GM12872 (cell line): ENCODE measurements around the gene SPAG17.
A peak's percentile ranks its signal among the peaks of the same experiment; 100 is the strongest.

Experiments used
- TF ChIP-seq, protein P1 (sequence below): IDR thresholded peaks from 3 replicates; pipeline ENCODE4 v1.5.1; 2011; ENCODE audit warnings: low read depth, mild to moderate bottlenecking, low read length, moderate library complexity; ENCODE audit not compliant: insufficient read depth

SPAG17 gene

GRCh38 chr1:117976381-117976780, 208.6 kb downstream of the SPAG17 start:
- TF ChIP-seq, protein P1, sequence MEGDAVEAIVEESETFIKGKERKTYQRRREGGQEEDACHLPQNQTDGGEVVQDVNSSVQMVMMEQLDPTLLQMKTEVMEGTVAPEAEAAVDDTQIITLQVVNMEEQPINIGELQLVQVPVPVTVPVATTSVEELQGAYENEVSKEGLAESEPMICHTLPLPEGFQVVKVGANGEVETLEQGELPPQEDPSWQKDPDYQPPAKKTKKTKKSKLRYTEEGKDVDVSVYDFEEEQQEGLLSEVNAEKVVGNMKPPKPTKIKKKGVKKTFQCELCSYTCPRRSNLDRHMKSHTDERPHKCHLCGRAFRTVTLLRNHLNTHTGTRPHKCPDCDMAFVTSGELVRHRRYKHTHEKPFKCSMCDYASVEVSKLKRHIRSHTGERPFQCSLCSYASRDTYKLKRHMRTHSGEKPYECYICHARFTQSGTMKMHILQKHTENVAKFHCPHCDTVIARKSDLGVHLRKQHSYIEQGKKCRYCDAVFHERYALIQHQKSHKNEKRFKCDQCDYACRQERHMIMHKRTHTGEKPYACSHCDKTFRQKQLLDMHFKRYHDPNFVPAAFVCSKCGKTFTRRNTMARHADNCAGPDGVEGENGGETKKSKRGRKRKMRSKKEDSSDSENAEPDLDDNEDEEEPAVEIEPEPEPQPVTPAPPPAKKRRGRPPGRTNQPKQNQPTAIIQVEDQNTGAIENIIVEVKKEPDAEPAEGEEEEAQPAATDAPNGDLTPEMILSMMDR = no peak

DNA sequence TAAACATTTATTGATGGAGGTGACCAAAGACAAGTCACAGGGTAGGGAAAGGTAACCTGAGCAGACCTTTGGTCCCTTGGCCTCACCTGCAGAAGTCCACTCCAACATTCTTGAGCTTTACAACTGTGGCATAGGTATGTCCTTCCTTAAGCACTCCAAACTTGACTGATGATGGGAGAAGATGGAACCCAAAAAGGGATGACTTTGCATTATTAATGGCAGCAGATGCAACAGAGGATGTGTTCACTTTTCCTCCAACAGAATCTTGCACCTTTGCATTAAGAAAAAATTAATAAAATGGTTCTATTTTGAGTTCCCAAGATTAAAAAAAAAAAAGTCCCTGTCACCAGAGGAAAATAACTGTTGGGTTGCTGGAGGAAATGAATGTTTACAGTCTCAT, 213.3 kb downstream of the SPAG17 start:
- TF ChIP-seq, protein P1 = no peak

DNA sequence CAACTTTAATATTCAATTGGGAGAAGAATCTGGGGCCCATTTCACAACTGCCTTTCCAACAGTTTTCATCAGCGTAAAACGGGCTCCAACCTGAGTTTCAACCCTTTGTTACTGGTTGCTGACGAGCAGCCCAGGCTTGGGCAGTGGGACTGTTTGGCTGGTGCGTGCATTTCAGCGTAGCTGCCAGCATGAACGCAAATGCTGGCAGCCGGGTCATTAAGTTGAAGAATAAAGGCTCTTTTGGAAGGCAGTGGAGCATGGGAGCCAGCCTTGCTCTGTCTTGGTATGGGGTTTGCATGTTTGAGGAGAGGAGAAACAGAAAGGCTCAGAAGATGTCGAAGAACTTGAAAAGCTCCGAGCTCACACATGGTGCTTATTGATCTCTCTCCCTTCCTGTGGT, 214.8 kb downstream of the SPAG17 start:
- TF ChIP-seq, protein P1 = no peak

GRCh38 chr1:117967881-117968280, 217.1 kb downstream of the SPAG17 start:
- TF ChIP-seq, protein P1 = no peak

DNA sequence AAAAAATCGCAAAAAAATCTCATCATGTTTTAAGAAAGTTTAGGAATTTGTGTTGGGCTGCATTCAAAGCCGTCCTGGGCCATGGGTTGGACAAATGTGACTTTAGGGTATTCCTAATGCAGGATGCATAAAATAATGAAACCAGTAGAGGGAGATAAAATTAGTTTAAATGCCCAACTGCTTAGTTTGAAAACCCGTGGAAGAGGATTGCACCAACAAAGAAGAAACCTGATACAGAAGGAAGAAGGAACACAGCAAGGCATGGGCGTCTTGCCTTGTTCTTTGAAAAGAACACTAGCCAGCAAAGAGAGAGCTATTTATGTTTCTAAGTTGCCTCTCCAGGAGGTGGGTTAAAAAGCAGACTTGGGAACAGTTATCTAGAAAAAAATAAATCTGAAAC, 217.6 kb downstream of the SPAG17 start:
- TF ChIP-seq, protein P1 = 0 out of 3 replicates have a peak, but pooled peaks have one; percentile 15

- TF ChIP-seq, protein P1 = no peak
Observed at GRCh38 chr1:117964290-117965038, 220.6 kb downstream of the SPAG17 start.

- TF ChIP-seq, protein P1 = no peak
Observed at GRCh38 chr1:117959364-117959763, 225.7 kb downstream of the SPAG17 start.

DNA sequence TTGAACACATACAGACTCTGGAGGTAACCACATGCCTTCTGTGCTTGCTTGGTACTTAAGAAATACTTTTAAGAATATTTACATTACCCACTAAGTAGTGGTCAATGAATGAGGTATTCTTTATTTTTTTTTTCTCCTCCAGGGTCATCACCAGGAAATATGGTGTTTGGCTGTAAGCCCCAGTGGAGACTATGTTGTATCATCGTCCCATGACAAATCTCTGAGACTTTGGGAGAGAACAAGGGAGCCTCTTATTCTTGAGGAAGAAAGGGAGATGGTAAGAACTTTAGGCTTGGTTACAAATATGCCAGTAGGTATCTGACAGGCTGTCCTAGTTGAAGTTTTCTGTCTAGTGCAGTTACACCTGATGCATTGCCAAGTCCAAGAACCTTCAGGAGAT, 232.6 kb downstream of the SPAG17 start:
- TF ChIP-seq, protein P1 = no peak
